HUES48 (cell line): Measurements from ENCODE around the gene USP34.
"Not testable (repeated sequence)": the region's sequence is repeated elsewhere in the genome, so short reads cannot be mapped to it uniquely, and the experiment has no call there.

ENCODE experiments used
- H3K27ac ChIP-seq: one replicate; pipeline ENCODE4 v1.7.0; 2013; ENCODE audit warnings: low read depth, low read length, inconsistent platforms
- H3K27me3 ChIP-seq: 2 replicates; pipeline ENCODE4 v1.6.1; 2013; ENCODE audit warnings: mild to moderate bottlenecking, low read length; ENCODE audit not compliant: control insufficient read depth, insufficient read depth
- H3K36me3 ChIP-seq: 2 replicates; pipeline ENCODE4 v1.6.1; 2013; ENCODE audit warnings: low read length; ENCODE audit not compliant: control insufficient read depth, insufficient read depth
- H3K4me1 ChIP-seq: 2 replicates; pipeline ENCODE4 v1.6.1; 2013; ENCODE audit warnings: mild to moderate bottlenecking, low read length; ENCODE audit not compliant: control insufficient read depth, insufficient read depth
- H3K4me3 ChIP-seq: 2 replicates; pipeline ENCODE4 v1.5.1; 2013; ENCODE audit warnings: mild to moderate bottlenecking, low read depth, low read length
- H3K9ac ChIP-seq: 2 replicates; pipeline ENCODE4 v1.6.1; 2013; ENCODE audit warnings: mild to moderate bottlenecking, low read depth, low read length, moderate library complexity
- H3K9me3 ChIP-seq: 2 replicates; pipeline ENCODE4 v1.6.1; 2013; ENCODE audit warnings: low read length; ENCODE audit not compliant: control insufficient read depth, insufficient read depth

USP34 gene

DNA sequence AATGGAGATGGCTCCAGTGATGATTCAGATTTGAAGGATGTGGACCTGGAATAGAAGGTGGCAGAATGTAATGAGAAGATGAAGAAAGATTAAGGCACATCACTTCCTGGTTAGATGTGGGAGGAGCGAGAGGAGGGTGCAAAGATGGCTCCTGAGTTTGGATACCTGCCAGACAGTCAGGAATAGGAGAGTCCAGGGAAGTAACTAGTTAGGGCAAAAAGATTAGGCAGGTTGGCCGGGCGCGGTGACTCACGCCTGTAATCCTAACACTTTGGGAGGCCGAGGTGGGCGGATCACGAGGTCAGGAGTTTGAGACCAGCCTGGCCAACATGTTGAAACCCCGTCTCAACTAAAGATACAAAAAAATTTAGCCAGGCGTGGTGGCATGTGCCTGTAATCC is 303.3 kb downstream of the USP34 start:
- Histone ChIP-seq H3K9me3 (no peaks in the 10 kb centered on the region), H3K27ac (no peak overlapping the region), H3K4me1 (no peaks in the 10 kb centered on the region), H3K4me3 (no peak overlapping the region), H3K27me3 (no peaks in the 10 kb centered on the region), H3K9ac (no peak overlapping the region), H3K36me3 (peaks cover 17% of the 10 kb centered on the region)

DNA sequence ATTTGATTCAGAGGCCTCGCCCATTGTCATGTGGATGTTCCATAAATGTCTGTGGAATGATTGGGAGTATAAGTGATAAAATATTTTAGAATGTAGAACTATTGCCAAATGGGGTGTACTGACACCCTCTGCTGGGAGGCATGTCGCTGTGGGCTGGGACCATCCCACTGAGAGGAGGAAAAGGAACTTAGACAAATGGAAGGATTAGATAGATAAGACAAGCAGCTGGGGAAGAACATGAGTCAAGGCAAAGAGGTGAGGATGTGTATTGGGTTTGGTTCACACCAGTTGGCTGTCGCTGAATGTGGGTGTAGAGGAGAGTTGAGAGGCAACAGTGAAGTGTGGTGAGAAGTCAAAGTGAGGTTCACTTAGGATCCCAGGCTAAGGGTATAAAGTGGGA is 304.9 kb downstream of the USP34 start:
- peaks cover 17% of the 10 kb centered on the region for H3K36me3 ChIP-seq
- no peak overlapping the region for H3K9ac ChIP-seq
- no peak overlapping the region for H3K27ac ChIP-seq
- no peaks in the 10 kb centered on the region for H3K9me3 ChIP-seq
- H3K4me1 ChIP-seq: no peaks in the 10 kb centered on the region
- no peaks in the 10 kb centered on the region for H3K27me3 ChIP-seq
- no peak overlapping the region for H3K4me3 ChIP-seq

DNA sequence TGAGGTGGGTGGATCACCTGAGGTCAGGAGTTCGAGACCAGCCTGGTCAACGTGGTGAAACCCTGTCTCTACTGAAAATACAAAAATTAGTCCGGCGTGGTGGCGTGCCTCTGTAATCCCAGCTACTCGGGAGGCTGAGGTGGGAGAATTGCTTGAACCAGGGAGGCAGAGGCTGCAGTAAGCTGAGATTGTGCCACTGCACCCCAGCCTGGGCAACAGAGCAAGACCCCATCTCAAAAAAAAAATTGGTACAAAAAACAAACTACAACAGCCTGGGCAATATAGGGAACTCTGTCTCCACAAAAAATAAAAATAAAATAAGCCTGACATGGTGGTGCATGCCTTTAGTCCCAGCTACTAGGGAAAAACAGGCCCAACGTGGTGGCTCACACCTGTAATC is 305.8 kb downstream of the USP34 start:
- H3K9ac ChIP-seq, H3K4me3 ChIP-seq, H3K9me3 ChIP-seq, H3K27ac ChIP-seq, H3K4me1 ChIP-seq, H3K27me3 ChIP-seq: not testable (repeated sequence)
- H3K36me3 ChIP-seq: peaks cover 17% of the 10 kb centered on the region

DNA sequence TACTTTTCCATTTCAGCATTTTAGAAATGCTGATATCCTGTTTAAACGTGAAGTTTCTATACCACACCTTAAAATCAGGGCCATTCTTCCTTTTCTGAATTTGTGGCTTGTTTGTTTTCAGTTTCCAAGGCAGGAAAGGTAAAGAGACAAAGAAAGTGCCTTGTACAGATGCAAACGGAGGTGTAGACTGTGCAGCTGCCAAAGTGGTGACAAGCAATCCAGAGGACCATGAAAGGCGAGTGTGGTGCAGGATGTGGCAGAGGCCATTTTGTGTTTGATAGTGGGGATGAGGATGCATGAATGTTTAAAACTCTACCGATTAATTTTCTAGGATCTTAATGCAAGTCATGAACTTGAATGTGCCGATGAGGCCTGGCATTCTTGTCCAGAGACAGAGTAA is 308.2 kb downstream of the USP34 start:
- H3K4me3 ChIP-seq: no peak overlapping the region

DNA sequence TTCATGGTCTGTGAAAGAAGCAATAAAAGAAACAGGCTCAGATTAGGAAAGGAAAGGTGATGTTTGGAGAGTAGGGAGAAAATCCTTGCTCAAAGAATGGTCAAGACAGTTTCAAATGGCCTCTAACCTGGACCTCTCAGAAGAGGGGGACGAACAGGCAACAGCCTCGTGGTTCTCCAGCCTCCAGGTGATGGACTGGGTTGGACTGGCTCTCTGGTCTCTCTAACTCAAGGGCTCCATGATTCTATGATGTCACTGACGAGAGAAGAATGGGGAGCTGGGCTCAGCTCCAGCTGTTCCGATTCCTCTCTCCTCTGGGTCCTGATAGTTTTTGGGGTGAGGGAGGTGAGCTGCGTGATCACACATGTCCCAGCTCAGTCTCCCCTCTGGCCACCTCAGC is 309.0 kb downstream of the USP34 start, which contains the start of gene C2orf74:
Gene C2orf74, plus strand, starts transcription at position 301 of the 400 bp plus-strand sequence. CDS start 327 bp downstream, outside the sequence.
- Histone ChIP-seq H3K9ac (no peak within 1 kb of the TSS), H3K4me3 (no peak within 1 kb of the TSS), H3K36me3 (peaks cover 17% of the 10 kb centered on the region), H3K27ac (no peak within 1 kb of the TSS), H3K4me1 (no peaks in the 10 kb centered on the region), H3K27me3 (no peaks in the 10 kb centered on the region), H3K9me3 (no peaks in the 10 kb centered on the region)

More for the DNA sequence above, 308.2 kb downstream of the USP34 start:
- no peak overlapping the region for H3K9ac ChIP-seq
- H3K27ac ChIP-seq: no peak overlapping the region
- H3K36me3 ChIP-seq: peaks cover 17% of the 10 kb centered on the region
- no peaks in the 10 kb centered on the region for H3K27me3 ChIP-seq
- no peaks in the 10 kb centered on the region for H3K9me3 ChIP-seq
- no peaks in the 10 kb centered on the region for H3K4me1 ChIP-seq

DNA sequence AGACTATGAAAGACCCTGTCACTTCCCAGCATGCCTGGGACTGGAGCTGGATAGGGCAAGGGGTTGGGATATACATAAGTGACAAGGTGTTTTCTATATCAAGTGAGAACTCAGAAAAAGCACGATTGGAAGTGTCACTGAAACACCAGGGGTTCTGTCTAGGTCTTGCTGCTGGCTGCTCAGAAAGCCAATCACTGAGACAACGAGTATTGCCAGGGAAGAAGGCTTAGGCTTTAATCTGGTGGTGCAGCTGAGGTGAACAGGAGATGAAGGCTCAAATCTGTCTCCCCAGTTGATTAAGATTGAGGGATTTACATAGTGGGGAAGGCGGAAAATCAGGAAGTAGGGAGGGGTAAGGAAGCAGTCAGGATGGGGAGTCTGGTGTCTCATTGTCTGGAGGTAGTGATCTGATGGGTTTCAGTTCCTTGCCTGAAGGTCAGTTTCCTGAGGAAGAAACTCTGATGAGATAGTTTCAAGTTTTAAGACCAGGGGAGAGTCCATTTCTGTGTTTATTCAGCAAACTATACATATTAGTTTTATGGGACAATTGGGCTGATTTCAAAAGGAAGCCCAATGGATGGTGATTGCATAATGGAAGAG is 312.4 kb downstream of the USP34 start:
- no peaks in the 10 kb centered on the region; the same call in 1 of the 2 replicates for H3K36me3 ChIP-seq
- H3K4me1 ChIP-seq: no peaks in the 10 kb centered on the region
- H3K9ac ChIP-seq: no peak overlapping the region
- no peaks in the 10 kb centered on the region for H3K27me3 ChIP-seq
- H3K9me3 ChIP-seq: no peaks in the 10 kb centered on the region
- no peak overlapping the region for H3K4me3 ChIP-seq
- H3K27ac ChIP-seq: no peak overlapping the region

DNA sequence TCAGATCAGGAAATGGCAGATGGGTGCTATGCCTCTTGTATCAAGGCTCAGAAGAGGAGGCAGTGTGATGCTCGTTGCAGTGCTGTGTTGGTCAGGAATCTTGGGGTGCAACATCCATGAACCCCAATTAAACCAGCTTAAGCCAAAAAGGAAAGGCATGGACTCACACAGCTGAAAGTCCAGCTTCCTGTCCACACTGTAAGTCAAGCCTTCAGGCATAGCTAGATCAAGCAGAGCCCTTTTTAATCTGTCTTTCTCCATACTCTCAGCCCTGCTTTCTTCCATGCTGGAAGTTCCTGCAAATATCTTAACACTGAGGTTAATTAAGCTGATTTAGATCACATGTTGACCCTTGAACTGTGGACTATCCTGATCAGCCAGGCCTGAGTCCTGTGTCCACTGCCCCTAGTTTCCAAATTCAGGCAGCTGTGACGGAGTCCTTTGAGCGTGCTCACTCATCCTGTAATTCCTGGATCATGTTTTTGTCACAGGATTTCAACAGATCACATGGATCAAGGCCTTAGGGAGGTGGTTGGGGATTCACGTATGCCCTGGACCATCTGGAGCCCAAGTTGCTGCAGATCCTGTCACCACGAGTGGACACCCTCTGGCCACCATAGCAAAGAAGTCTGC is 313.4 kb downstream of the USP34 start:
- no peak overlapping the region for H3K27ac ChIP-seq

DNA sequence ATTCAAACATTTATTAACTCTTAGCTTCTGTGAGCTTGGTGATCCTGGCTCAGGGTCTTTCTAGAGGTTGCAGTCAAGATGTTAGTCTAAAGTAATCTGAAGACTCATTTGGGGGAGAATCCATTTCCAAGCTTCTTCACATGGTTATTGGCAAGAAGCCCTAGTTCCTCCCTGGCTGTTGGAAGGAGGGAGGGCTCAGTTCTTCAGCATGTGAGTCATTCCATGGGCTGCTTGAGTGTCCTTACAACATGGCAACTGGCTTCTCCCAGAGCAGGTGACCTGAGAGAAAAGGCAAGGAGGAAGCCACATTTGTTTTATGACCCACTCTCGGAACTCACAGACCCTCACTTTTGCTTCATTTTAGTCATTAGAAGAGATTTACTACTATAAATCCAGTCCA is 319.5 kb downstream of the USP34 start:
- no peaks in the 10 kb centered on the region for H3K4me1 ChIP-seq
- H3K9me3 ChIP-seq: no peaks in the 10 kb centered on the region
- H3K4me3 ChIP-seq: no peak overlapping the region
- H3K27me3 ChIP-seq: no peaks in the 10 kb centered on the region
- no peak overlapping the region for H3K9ac ChIP-seq
- no peak overlapping the region for H3K27ac ChIP-seq
- peaks cover 5% of the 10 kb centered on the region for H3K36me3 ChIP-seq

More for the DNA sequence above, 313.4 kb downstream of the USP34 start:
- H3K27me3 ChIP-seq: no peaks in the 10 kb centered on the region
- no peaks in the 10 kb centered on the region for H3K4me1 ChIP-seq
- H3K9ac ChIP-seq: no peak overlapping the region
- no peaks in the 10 kb centered on the region; the same call in 1 of the 2 replicates for H3K36me3 ChIP-seq
- no peak overlapping the region for H3K4me3 ChIP-seq
- H3K9me3 ChIP-seq: no peaks in the 10 kb centered on the region

DNA sequence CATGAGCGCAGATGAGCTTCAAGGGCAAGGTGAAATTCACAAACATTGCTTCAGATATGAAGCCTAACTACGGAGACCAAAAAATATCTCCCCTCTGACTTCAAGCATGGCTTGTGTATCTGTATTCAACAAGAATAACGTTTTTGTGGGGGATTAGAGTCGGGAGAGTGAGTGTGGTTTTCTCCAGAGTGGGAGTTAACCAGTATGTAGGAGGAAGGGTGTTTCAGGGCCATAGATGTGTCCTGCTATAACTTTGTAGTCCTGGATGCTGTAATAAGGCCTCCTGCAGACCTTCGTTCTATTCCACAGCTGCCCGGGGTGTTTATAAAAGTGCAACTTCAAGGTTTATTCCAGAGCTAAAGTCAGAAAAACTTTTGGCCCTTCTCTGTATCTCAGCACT is 321.8 kb downstream of the USP34 start:
- H3K9ac ChIP-seq: no peak overlapping the region
- H3K4me1 ChIP-seq: no peaks in the 10 kb centered on the region
- peaks cover 5% of the 10 kb centered on the region for H3K36me3 ChIP-seq
- H3K4me3 ChIP-seq: no peak overlapping the region
- no peak overlapping the region for H3K27ac ChIP-seq
- no peaks in the 10 kb centered on the region for H3K9me3 ChIP-seq
- no peaks in the 10 kb centered on the region for H3K27me3 ChIP-seq

DNA sequence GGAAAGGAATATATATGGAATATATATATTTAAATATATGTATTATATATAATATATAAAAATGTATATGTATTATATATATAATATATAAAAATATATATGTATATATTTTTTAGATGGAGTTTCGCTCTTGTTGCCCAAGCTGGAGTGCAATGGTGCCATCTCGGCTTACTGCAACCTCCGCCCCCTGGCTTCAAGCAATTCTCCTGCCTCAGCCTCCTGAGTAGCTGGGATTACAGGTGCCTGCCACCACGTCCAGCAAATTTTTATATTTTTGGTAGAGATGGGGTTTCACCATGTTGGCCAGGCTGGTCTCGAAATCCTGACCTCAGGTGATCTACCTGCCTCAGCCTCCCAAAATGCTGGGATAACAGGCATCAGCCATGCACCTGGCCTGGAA is 322.8 kb downstream of the USP34 start:
- H3K4me1 ChIP-seq, H3K9me3 ChIP-seq, H3K36me3 ChIP-seq, H3K4me3 ChIP-seq, H3K27ac ChIP-seq, H3K9ac ChIP-seq, H3K27me3 ChIP-seq: not testable (repeated sequence)

DNA sequence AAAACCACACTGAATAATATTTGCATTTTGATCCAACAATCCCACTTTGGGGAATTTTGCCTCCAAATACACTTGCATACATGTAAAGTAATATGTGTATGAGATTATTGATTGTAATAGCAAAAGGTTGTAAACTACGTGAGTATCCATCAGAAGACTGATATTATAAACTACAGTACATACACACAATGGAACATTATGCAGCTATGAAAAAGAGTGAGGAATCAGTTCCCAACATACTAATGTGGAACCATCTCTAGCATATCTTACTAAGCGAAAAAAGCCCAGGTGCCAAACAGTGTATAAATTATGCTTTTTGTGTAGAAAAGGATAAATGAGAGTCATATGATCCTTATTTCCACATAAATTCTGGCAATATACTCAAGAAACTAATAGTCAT is 324.9 kb downstream of the USP34 start:
- Histone ChIP-seq H3K27me3 (no peaks in the 10 kb centered on the region), H3K4me3 (no peak overlapping the region), H3K9ac (no peak overlapping the region), H3K36me3 (peaks cover 5% of the 10 kb centered on the region), H3K27ac (no peak overlapping the region), H3K9me3 (no peaks in the 10 kb centered on the region), H3K4me1 (no peaks in the 10 kb centered on the region)
